ENCODE measurements around the gene RAD51B.

- TF ChIP-seq CTCF (IDR thresholded peaks at IDR 0.05) (no peak), POLR2A (IDR thresholded peaks at IDR 0.05) (no peak)
Measured at GRCh38 chr14:68424443-68425172, 605.0 kb downstream of the RAD51B start.

All from ovary (tissue), 3 donors.